Measurements from ENCODE around the gene MARVELD2. TPM values are rescaled to one million over a fixed set of nuclear protein-coding genes. Genes with fewer than 3 reads are reported as not detected.
"Not testable (repeated sequence)": the region's sequence is repeated elsewhere in the genome, so short reads cannot be mapped to it uniquely, and the experiment has no call there.

Gene MARVELD2
- under 1 TPM; 0.18 to 0.26 TPM for total RNA-seq

- H3K27me3 Mint-ChIP-seq: no peaks in the 10 kb centered on the region
- no peak within 1 kb of the TSS for H3K27ac Mint-ChIP-seq
- H3K4me1 Mint-ChIP-seq: peaks cover 4% of the 10 kb centered on the region
- ATAC-seq (peak; percentile 74), DNase-seq (no peak)
- no peaks in the 10 kb centered on the region for H3K9me3 Mint-ChIP-seq (ENCODE audit: low read depth)
- CTCF ChIA-PET: no interaction called here
- H3K4me3 Mint-ChIP-seq: peak within 1 kb of the TSS; percentile 50
- H3K36me3 Mint-ChIP-seq: peaks cover 18% of the 10 kb centered on the region
These were observed at the start of gene MARVELD2 for GRCh38 chr5:69414885-69415583. TSS of gene MARVELD2 (plus strand) at chr5:69415116. CDS start at chr5:69419386, 4,270 bp downstream.

- H3K27ac Mint-ChIP-seq: peak overlapping the region; percentile 98
- DNase-seq: no peak
- no peak for ATAC-seq
- peaks cover 27% of the 10 kb centered on the region for H3K36me3 Mint-ChIP-seq
- peak overlapping the region; percentile 93 for H3K4me3 Mint-ChIP-seq
- no peaks in the 10 kb centered on the region for H3K27me3 Mint-ChIP-seq
- H3K4me1 Mint-ChIP-seq: peaks cover 43% of the 10 kb centered on the region
- CTCF ChIA-PET: interaction anchor here (1.6 kb wide), 1 partner anchor 20 kb away, joined by 3 read pairs; no protein-coding TSS in a partner anchor
- no peaks in the 10 kb centered on the region for H3K9me3 Mint-ChIP-seq (ENCODE audit: low read depth)
These were observed 47.1 kb upstream of the MARVELD2 start for GRCh38 chr5:69367697-69368279.

GRCh38 chr5:69368458-69369339, 46.2 kb upstream of the MARVELD2 start:
- ATAC-seq: no peak

GRCh38 chr5:69369340-69370121, 45.4 kb upstream of the MARVELD2 start, which contains the start of the genes AK6, RAD17 and TAF9:
TSS of gene AK6 (minus strand) at chr5:69369520. CDS start at chr5:69369490, 30 bp downstream.
TSS of gene RAD17 (plus strand) at chr5:69369818. CDS start at chr5:69372209, 2,391 bp downstream.
TSS of gene TAF9 (minus strand) at chr5:69369520. CDS start at chr5:69365737, 3,783 bp downstream.
- ATAC-seq (peak; percentile 95), DNase-seq (peak; percentile 96)
- Mint-ChIP-seq H3K4me1 (peaks cover 48% of the 10 kb centered on the region), H3K27ac (peak within 1 kb of the TSS; percentile 98), H3K36me3 (peaks cover 25% of the 10 kb centered on the region), H3K27me3 (no peaks in the 10 kb centered on the region), H3K9me3 (ENCODE audit: low read depth) (no peaks in the 10 kb centered on the region), H3K4me3 (peak within 1 kb of the TSS; percentile 93)
- CTCF ChIA-PET: interaction anchor here (0.6 to 1.6 kb wide), 3 partner anchors 22 to 327 kb away, joined by 3 to 4 read pairs (median 3); no protein-coding TSS in a partner anchor

More at GRCh38 chr5:69368458-69369339, 46.2 kb upstream of the MARVELD2 start:
- peaks cover 46% of the 10 kb centered on the region for H3K4me1 Mint-ChIP-seq
- H3K9me3 Mint-ChIP-seq (ENCODE audit: low read depth): no peaks in the 10 kb centered on the region
- peak overlapping the region; percentile 98 for H3K27ac Mint-ChIP-seq
- H3K36me3 Mint-ChIP-seq: peaks cover 25% of the 10 kb centered on the region
- peak; percentile 40 for DNase-seq
- no peaks in the 10 kb centered on the region for H3K27me3 Mint-ChIP-seq
- CTCF ChIA-PET: interaction anchor here (1.3 to 1.6 kb wide), 2 partner anchors 21 to 326 kb away, joined by 3 read pairs; no protein-coding TSS in a partner anchor
- H3K4me3 Mint-ChIP-seq: peak overlapping the region; percentile 93

- CTCF ChIA-PET: interaction anchor here (0.6 to 1.3 kb wide), 2 partner anchors 24 to 327 kb away, joined by 3 to 4 read pairs; no protein-coding TSS in a partner anchor
- DNase-seq; H3K9me3 Mint-ChIP-seq (ENCODE audit: low read depth); ATAC-seq; H3K27me3 Mint-ChIP-seq: not testable (repeated sequence)
- Mint-ChIP-seq H3K4me3 (peak overlapping the region; percentile 93), H3K36me3 (peaks cover 21% of the 10 kb centered on the region), H3K4me1 (peaks cover 48% of the 10 kb centered on the region), H3K27ac (peak overlapping the region; percentile 94)
These were observed 44.6 kb upstream of the MARVELD2 start for GRCh38 chr5:69370335-69370734.

- peaks cover 21% of the 10 kb centered on the region for H3K36me3 Mint-ChIP-seq
- no peaks in the 10 kb centered on the region for H3K27me3 Mint-ChIP-seq
- no peaks in the 10 kb centered on the region for H3K9me3 Mint-ChIP-seq (ENCODE audit: low read depth)
- H3K4me1 Mint-ChIP-seq: peaks cover 36% of the 10 kb centered on the region
- DNase-seq (no peak), ATAC-seq (no peak)
- CTCF ChIA-PET: interaction anchor here (1.4 kb wide), 1 partner anchor 329 kb away, joined by 3 read pairs; no protein-coding TSS in a partner anchor
- no peak overlapping the region for H3K4me3 Mint-ChIP-seq
- H3K27ac Mint-ChIP-seq: no peak overlapping the region
These were observed 42.5 kb upstream of the MARVELD2 start for GRCh38 chr5:69372394-69372793.

GRCh38 chr5:69374911-69375446, 39.9 kb upstream of the MARVELD2 start:
- CTCF ChIA-PET: interaction anchor here (0.9 kb wide), 1 partner anchor 281 kb away, joined by 3 read pairs; the partner anchor contains the start of gene SLC30A5
- Mint-ChIP-seq H3K27me3 (no peaks in the 10 kb centered on the region), H3K4me3 (no peak overlapping the region), H3K9me3 (ENCODE audit: low read depth) (no peaks in the 10 kb centered on the region), H3K36me3 (peaks cover 16% of the 10 kb centered on the region), H3K27ac (peak overlapping the region; percentile 36), H3K4me1 (peaks cover 25% of the 10 kb centered on the region)
- ATAC-seq: no peak
- no peak for DNase-seq

- H3K4me1 Mint-ChIP-seq: peaks cover 9% of the 10 kb centered on the region
- no peaks in the 10 kb centered on the region for H3K27me3 Mint-ChIP-seq
- DNase-seq: no peak
- H3K27ac Mint-ChIP-seq: no peak overlapping the region
- H3K4me3 Mint-ChIP-seq: no peak overlapping the region
- CTCF ChIA-PET: no interaction called here
- H3K9me3 Mint-ChIP-seq (ENCODE audit: low read depth): no peaks in the 10 kb centered on the region
- no peak for ATAC-seq
- peaks cover 22% of the 10 kb centered on the region for H3K36me3 Mint-ChIP-seq
These were observed 36.5 kb upstream of the MARVELD2 start for GRCh38 chr5:69378376-69378775.

- peaks cover 41% of the 10 kb centered on the region for H3K36me3 Mint-ChIP-seq
- ATAC-seq (no peak), DNase-seq (no peak)
- no peaks in the 10 kb centered on the region for H3K27me3 Mint-ChIP-seq
- H3K4me3 Mint-ChIP-seq: no peak overlapping the region
- no peak overlapping the region for H3K27ac Mint-ChIP-seq
- CTCF ChIA-PET: no interaction called here
- H3K9me3 Mint-ChIP-seq (ENCODE audit: low read depth): no peaks in the 10 kb centered on the region
- H3K4me1 Mint-ChIP-seq: no peaks in the 10 kb centered on the region
These were observed 10.1 kb upstream of the MARVELD2 start for GRCh38 chr5:69404659-69405330.

- Mint-ChIP-seq H3K36me3 (peaks cover 14% of the 10 kb centered on the region), H3K27me3 (no peaks in the 10 kb centered on the region), H3K4me1 (peaks cover 4% of the 10 kb centered on the region), H3K4me3 (peak overlapping the region; percentile 44), H3K27ac (no peak overlapping the region), H3K9me3 (ENCODE audit: low read depth) (no peaks in the 10 kb centered on the region)
- no peak for ATAC-seq
- DNase-seq: no peak
- CTCF ChIA-PET: no interaction called here
These were observed 655 bp downstream of the MARVELD2 start for GRCh38 chr5:69415584-69415958.

- Mint-ChIP-seq H3K27me3 (no peaks in the 10 kb centered on the region), H3K9me3 (ENCODE audit: low read depth) (no peaks in the 10 kb centered on the region), H3K27ac (no peak overlapping the region), H3K36me3 (peaks cover 14% of the 10 kb centered on the region), H3K4me3 (no peak overlapping the region), H3K4me1 (peaks cover 4% of the 10 kb centered on the region)
- ATAC-seq (no peak), DNase-seq (no peak)
- CTCF ChIA-PET: no interaction called here
These were observed 1.3 kb downstream of the MARVELD2 start for GRCh38 chr5:69416180-69416579.

GRCh38 chr5:69416699-69417098, 1.8 kb downstream of the MARVELD2 start:
- Mint-ChIP-seq H3K4me3 (no peak overlapping the region), H3K36me3 (peaks cover 9% of the 10 kb centered on the region), H3K4me1 (peaks cover 4% of the 10 kb centered on the region), H3K27ac (no peak overlapping the region), H3K9me3 (ENCODE audit: low read depth) (no peaks in the 10 kb centered on the region), H3K27me3 (no peaks in the 10 kb centered on the region)
- ATAC-seq (no peak), DNase-seq (no peak)
- CTCF ChIA-PET: no interaction called here
